HG02588 (cell line): Measurements from ENCODE around the gene HSP90AB1.

ENCODE experiments used
- ATAC-seq: cut with Tn5 transposase; IDR thresholded peaks from one replicate; pipeline ENCODE4 v1.9.1; 2021; ENCODE audit warnings: mild to moderate bottlenecking, moderate library complexity; ENCODE audit not compliant: unreplicated experiment

Gene HSP90AB1

DNA sequence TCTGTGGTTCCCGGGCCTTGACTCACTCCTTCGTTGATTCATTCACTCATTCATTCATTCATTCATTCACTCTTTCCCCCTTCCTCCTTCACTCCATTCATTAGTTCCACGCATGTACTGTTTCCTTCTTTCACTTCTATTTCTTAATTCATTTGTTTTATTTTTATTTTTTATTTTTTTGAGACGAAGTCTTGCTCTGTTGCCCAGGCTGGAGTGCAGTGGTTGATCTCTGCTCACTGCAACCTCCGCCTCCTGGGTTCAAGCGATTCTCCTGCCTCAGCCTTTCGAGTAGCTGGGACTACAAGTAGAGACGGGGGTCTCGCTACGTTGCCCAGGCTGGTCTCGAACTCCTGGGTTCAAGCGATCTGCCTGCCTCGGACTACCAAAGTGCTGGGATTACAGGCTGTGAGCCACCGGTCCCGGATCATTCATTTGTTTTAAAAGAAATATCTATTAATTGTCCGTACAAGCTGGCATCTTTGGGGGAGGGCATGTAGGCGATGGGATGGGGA lies 18.9 kb downstream of the HSP90AB1 start:
- ATAC-seq: no peak

DNA sequence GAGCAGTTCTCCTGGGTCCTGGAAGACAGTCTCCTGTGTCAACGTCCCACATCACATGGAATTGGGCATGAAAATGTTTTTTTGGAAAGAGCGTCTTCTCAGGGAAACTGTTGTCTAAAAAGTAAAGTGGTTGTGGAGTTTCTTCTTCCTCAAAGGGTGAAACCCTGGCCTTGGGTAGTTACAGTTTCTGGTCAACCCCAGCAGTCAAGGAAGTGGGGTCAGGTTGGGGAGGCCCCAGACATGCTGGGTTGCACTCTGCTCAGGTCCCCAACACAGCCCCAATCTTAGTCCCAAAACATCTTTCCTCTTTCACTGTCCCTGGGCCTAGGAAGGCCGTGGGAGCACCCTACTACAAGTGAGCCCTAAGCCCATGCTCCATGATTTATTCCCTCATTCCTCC lies 19.4 kb downstream of the HSP90AB1 start:
- ATAC-seq: peak; percentile 27

DNA sequence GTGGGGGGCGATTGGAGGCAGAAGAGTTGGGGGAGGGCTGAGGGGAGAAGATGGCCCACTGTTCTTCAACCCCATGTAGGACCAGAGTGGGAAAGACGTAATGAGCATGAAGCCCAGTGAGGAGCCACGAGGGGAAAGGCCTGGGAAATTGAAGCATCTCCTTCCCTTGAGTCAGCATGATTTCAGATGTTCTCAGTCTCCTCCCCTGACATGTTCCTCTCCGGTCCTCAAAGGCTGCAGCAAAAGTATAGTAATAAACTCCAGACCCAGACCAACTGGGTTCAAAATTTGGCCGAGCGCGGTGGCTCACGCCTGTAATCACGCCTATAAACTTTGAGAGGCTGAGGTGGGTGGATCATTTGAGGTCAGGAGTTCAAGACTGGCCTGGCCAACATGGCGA lies 20.4 kb downstream of the HSP90AB1 start:
- no peak for ATAC-seq

DNA sequence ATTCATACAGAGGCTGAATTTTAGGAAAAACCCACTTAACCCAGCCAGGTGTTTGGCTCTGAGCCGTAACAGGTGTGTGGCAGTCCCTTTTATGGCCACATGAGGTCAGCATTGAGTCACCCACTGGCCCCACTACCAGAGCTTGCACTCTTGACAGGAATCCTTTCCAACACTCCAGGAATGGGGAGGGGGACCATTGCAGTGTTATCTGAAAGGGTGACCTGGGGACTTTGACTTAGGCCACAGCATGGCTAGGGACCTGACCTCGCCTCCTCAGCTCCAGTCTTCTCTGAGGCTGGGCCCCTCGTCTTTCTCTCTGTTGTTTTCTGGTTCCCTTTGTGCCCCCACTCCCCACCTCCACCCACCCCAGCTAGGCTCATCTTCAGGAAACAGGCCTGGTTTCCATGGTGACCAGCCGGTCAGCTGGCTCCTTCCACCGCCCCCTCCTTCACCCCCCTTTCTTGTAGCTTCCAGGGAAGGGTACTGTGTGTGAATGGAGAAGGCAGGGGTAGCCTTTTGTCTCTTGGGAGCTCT lies 21.3 kb downstream of the HSP90AB1 start:
- no peak for ATAC-seq

DNA sequence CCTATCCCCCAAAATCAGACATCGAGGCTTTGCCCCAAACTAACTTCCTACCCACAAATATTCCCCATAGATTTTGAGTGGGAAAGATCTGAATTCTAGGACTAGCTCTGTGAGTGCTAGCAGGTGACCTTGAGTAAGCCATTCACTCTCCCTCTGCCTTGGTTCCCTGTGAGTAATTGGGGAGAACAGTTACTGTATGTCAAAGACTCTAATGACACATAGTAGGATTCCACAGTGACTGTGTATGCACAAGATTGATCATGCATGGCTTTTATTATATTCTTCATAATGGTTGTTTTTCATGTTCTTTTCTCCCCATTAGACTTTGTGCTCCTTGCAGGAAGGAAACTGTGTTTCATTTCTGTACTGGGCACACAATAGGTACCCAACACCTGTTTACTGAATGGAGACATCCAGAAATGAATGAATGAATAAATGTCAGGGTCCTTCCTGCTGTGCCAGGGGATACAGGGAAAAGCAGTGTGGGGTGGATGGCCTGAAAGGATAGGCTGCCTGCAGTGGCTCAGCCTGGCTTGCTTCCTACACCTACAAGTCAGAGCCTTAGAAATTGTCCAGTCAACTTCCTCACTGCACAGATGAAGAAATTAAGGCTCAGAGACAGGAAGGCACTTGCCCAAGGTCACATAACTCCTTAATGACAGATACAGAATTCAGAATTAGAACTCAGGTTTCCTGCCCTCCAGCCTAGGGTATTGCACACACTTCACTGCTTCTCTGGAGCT lies 22.4 kb downstream of the HSP90AB1 start:
- ATAC-seq: no peak

DNA sequence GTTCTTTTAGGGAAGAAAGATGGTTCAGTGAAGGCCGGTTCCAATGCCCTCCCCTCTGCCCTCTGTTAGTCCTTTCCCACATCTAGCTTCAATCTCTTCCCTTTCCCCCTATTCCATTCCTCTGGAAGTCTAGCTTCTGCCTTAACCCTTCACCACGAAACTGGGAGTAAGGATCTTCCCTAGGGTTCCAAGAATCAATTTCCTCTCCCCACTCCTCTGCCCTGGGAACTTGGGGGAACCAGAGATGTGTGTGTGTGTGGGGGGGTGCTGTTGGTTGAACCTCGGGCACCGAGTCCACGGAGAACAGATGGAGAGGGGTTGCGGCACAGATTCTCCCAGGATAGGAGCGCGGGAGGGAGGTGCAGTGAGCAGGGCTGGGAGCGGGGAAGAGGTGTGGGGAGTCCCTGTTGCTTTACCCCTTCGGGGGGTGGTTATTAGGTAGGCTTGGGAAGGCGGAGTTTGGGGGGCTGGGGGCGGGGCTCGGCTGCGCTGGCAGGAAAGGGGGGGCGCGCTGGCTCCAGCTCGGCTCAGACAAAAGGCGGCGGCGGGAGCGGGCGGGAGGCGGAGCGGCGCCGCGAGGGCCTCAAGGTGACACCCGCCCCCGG lies 23.1 kb downstream of the HSP90AB1 start, which contains the start of gene TMEM151B:
TSS of gene TMEM151B (plus strand) at position 530 of the 605 bp plus-strand sequence. CDS start 293 bp downstream, outside the sequence.
- ATAC-seq: no peak

DNA sequence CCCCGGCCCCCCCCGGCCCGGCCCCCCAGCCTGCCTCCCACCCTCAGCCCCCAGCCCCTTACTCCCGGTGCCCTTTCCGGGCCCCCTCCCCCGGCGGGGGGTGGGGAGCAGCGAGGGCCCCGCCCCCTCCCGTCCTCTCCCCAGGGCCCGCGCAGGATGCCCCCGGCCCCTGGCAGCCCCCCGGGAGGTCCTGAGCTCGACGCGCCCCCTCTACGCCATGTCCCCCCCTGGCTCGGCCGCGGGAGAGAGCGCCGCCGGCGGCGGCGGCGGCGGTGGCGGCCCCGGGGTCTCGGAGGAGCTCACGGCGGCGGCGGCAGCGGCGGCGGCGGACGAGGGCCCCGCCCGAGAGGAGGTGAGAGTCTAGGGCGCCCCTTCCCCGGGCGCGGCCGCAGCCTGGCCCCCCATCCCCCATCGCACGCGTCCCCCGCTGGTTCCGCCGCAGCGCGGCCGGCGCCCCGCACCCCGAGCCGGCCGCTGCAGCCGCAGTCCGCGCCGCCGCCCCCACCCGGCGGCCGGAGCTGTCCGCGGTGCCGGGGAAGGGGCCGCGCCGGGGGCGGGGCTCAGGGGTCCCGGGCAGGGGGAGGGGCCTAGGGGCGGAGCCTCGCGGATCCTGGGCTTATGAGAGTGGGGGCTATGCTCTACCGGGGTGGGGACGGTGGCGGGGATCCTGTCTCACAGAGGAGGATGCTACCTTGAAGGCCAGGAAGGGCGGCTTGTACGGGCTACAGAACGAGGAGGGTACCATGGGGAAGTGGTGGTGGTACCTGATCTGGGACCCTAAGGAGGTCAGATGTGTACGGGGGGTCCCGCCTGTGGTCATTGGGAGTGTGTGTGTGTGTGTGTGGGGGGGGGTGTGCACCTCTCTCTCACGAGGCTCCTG lies 23.9 kb downstream of the HSP90AB1 start:
- ATAC-seq: no peak

DNA sequence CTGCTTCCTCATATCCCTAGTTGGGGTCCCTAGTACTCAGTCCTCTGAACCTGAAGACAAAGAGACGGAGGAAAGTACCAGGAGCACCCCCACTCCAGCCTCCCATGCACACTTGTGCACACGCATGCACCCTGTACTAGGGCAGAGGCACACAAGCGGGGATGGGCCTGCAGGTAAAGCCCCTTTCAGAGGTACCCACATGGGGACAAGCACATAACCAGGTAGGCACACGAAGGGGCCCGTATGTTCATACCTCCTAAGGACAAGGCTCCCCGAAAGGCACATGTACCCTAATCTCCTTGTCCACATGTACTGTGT lies 24.5 kb downstream of the HSP90AB1 start:
- no peak for ATAC-seq

DNA sequence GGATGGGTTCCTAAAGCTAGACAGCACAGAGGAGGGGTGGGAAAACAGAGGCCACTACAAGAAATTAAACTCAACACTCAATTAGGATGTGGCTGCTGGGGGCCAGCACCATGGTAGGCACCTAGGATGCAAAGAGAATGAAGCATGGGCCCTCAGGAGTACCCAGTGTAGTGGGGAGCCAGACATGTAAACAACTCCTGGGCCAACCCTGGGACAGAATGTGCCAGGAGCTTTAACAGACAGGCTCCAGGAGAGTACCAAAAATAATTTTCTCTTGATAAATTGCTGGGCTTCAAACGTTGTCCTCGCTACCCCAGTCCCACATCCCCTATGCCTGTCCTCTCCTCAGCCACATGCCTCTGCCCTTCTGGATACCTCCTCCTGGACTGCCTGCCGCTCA lies 25.0 kb downstream of the HSP90AB1 start:
- ATAC-seq: no peak

DNA sequence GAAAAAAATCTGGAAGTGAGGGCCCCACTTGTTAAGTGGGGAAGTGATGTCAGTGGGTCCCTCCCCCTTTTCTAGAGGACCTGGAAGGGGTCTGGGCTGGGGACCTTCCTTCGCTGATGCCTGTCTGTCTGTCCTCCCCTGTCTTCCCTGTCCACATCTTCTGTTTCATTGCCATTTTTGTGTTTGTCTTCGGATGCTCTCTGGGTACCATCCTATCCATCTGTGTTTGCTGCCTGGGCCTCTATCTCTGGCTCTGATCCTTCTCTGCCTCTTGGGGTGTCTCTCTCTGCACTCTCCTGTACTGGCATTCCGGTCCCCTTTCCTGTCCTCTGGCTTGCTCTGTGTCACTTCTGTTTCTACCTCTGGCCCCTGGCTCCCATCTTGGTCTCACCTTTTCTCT lies 25.6 kb downstream of the HSP90AB1 start:
- ATAC-seq: no peak

DNA sequence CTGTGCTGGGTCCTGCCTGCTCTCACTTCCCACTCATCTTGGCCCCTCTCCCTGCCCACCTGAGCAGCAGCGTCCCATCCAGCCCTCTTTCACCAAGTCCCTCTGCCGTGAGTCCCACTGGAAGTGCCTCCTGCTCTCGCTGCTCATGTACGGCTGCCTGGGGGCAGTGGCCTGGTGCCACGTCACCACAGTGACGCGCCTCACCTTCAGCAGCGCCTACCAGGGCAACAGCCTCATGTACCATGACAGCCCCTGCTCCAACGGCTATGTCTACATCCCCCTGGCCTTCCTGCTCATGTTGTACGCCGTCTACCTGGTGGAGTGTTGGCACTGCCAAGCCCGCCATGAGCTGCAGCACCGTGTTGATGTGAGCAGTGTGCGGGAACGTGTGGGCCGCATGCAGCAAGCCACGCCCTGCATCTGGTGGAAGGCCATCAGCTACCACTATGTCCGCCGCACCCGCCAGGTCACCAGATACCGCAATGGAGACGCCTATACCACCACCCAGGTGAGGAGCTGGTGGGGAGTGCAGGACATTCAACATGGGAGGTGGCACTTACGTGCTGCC lies 26.2 kb downstream of the HSP90AB1 start:
- ATAC-seq: no peak

DNA sequence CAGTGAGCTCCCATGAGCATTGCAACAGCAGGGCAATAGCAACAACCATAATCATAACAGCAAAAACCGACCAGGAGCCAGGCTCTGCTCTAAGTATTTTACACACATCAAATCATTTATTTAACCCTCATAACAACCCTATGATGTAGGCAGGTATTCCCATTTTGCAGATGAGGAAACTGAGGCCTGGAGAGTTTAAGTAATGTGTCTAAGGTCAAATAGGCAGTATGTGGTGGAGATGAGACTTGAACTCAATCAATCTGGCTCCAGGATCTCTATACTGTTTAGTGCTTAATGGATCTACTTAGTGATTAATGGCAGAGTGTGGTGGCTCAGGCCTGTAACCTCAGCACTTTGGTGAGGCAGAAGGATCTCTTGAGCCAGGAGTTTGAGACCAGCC lies 26.7 kb downstream of the HSP90AB1 start:
- no peak for ATAC-seq

DNA sequence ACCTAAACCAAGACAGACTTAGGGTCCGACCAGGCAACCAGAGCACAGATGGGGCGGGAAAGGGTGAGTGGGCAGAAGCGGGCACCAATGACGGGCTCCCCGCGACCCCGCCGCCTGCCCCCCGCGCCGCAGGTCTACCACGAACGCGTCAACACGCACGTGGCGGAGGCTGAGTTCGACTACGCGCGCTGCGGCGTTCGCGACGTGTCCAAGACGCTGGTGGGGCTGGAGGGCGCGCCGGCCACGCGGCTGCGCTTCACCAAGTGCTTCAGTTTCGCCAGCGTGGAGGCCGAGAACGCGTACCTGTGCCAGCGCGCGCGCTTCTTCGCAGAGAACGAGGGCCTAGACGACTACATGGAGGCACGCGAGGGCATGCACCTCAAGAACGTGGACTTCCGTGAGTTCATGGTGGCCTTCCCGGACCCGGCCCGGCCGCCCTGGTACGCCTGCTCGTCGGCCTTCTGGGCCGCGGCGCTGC lies 28.4 kb downstream of the HSP90AB1 start:
- no peak for ATAC-seq

DNA sequence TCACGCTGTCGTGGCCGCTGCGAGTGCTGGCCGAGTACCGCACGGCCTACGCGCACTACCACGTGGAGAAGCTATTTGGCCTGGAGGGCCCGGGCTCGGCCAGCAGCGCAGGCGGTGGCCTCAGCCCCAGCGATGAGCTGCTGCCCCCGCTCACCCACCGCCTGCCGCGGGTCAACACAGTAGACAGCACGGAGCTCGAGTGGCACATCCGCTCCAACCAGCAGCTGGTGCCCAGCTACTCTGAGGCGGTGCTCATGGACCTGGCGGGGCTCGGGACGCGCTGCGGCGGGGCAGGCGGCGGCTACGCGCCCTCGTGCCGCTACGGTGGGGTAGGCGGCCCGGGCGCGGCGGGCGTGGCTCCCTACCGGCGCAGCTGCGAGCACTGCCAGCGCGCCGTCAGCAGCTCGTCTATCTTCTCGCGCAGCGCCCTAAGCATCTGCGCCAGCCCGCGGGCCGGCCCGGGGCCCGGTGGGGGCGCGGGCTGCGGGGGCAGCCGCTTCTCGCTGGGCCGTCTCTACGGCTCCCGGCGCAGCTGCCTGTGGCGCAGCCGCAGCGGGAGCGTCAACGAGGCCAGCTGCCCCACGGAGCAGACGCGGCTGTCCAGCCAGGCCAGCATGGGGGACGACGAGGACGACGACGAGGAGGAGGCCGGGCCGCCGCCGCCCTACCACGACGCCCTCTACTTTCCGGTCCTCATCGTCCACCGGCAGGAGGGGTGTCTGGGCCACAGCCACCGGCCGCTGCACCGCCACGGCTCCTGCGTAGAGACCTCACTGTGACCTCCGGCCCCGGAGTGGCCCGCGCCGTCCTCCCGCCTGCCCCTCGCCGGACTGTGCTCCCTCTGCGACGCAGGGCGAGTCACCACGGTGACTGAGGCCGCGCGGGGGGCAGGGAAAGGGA lies 29.1 kb downstream of the HSP90AB1 start:
- ATAC-seq: no peak

DNA sequence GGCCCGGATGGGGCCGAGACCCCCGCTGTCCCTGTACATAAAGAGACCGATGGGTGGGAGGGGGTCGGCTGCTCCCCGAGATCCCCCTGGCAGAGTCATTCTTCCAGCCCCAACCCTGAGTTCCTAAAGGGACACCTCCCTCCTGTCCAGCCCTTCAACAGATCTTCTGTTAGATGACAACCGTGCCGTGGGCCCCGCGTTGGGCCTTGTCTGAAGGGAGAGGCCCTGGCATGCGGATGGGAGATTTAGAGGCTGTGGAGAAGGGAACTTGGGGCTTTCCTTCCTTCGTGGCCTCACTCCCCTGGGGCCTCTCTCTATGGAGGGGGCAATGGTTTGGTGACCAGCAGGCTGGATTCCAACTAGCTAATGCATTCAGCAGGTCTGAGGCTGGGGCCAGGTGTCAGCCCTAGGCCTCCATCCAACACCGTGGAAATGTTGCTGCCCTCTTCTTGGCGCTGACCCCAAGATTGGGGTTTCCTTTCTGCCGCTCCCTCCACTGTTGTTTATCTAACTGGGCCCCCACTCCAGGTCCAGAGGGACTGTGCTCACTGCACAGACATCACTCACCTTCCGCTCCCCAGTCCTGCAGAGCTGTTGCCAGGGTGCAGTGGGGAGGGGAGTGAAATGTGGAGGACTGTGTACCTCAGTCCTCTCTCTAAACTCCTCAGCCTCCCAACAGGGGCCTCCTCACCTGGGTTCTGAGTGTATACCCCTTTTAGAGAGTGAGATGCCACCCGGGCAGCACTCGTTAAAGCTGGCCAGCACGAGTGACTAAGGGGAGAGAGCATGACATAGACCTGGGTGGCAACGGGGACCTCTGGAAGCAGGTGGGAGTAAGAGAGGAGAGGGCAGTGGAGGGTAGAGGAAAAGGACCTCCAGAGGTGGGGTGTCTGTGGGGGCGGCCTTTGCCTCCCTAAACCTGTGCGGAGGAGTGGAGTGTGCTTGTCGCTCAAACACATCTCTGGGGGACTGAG lies 30.1 kb downstream of the HSP90AB1 start:
- no peak for ATAC-seq

DNA sequence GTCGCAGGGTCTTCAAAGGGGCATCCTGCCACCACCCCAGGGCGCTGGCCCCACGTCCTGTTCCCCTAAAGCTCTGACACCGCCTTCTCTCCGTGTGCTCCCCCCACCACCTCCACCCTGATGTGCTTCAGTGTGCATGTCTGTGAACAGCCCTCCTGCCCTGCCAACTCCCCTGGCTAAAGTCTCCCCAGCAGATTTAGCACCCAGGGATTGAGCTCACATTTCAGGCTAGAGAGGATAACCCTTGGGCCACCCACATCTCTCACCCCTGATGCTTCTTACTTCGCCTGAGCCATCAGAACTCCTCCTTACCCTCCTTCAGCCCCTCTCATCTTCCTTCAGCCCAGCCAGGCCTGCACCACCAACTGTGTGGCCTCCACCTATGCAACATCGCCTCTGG lies 30.9 kb downstream of the HSP90AB1 start:
- ATAC-seq: no peak

DNA sequence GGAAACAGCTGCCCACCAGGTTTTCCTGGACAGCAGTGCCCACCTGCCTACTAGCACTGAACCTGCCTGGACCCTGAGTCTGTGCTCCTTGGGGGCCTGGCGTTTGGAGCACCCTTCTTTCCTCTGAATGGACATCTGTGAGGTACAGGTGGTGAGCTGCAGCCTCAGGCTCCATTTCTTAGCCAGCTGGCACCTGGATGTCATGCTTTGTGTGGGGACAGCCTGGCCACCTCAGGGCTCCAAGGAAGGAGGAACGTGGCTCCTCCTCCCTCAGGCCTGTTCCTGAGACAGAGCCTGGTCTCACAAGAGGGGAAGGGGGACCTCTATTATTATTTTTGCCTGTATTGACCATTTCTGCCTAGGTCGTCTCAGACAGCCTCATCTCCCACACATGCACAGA lies 31.4 kb downstream of the HSP90AB1 start:
- ATAC-seq: no peak

DNA sequence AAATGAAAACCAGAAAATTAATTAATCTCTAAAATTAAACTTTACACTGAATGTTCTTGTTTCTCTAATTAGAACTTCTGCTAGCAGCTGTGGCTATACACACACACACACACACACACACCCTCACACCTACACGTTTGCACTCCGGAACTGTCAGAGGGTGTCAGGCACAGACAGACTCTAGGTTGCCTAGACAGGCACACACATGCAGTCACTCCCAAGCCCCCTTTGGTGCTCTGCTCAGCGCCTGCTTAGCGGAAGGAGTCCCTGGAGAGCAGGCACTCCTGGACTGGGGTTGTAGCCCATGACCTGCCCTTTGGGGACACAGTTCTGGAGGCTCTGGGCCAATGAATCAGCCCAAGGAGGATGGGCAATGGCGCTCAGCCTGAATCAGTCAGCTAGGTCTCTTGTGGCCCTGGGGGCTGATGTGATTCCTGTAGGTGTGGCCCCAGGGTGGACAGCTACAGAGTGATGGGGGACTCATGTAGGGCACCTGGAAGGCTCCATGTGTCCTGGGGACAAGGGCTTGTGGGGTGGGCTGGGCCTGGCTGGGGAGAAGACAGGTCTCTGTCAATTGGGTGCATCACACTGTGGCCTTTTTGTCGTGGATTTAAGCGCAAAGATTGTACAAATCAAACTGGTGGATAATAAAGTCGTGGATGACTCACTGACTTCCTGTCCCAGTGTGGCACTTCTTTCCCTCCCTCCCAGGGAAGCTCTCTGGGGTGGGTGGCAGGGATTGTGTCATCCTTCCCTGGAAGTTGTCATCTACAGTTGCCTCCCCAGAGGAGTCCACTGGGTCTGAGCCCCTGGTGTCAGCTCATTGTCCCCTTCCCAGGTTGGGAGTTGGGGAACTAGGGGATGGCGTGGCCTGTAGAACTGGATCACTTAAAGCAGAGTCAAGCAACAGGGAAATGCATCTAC lies 32.1 kb downstream of the HSP90AB1 start:
- no peak for ATAC-seq
